GM10266 (cell line): ENCODE data around the gene ACP1.

ENCODE experiments used
- DNase-seq: peaks from one replicate; pipeline ENCODE4 v3.0.0; 2012; ENCODE audit errors: extremely low spot score
- CTCF ChIP-seq: IDR thresholded peaks from 2 replicates; pipeline ENCODE4 v1.5.1; 2012; ENCODE audit warnings: mild to moderate bottlenecking, low read depth; ENCODE audit not compliant: control insufficient read depth, insufficient read depth; ENCODE audit errors: missing control alignments

The ACP1 gene

GRCh38 chr2:289362-290089 lies 24.8 kb downstream of the ACP1 start:
- DNase-seq: no peak
- TF ChIP-seq CTCF: no peak

GRCh38 chr2:290090-290722 lies 25.5 kb downstream of the ACP1 start:
- peak; percentile 60 for DNase-seq

GRCh38 chr2:295090-295489 lies 30.3 kb downstream of the ACP1 start:
- TF ChIP-seq CTCF: no peak
- DNase-seq: no peak

More at GRCh38 chr2:290090-290722, 25.5 kb downstream of the ACP1 start:
- peak; percentile 71 for TF ChIP-seq CTCF

GRCh38 chr2:296354-296753 lies 31.6 kb downstream of the ACP1 start:
- no peak for TF ChIP-seq CTCF

GRCh38 chr2:305366-305765 lies 40.6 kb downstream of the ACP1 start:
- no peak for DNase-seq
- no peak for TF ChIP-seq CTCF

More at GRCh38 chr2:296354-296753, 31.6 kb downstream of the ACP1 start:
- DNase-seq: no peak

- TF ChIP-seq CTCF: no peak
- no peak for DNase-seq
These were observed 44.6 kb downstream of the ACP1 start for GRCh38 chr2:309148-309953.
